Measurements from ENCODE around the gene EPAS1. TPM values are rescaled to one million over a fixed set of nuclear protein-coding genes. Genes with fewer than 3 reads are reported as not detected.

The EPAS1 gene
- total RNA-seq, 1 experiment from 2014 or later = 20.7 TPM

- no peak for DNase-seq (ENCODE audit: low spot score)
Observed at GRCh38 chr2:46435796-46436360, 138.7 kb downstream of the EPAS1 start.

Small RNAs within 50 kb of the gene (small RNA-seq; reads per million reads assigned to genes)
- gene RF00017 = not detected

Other genes starting within 250 kb of the EPAS1 start
- gene TMEM247, start 182.2 kb downstream of the EPAS1 start, total RNA-seq (2014; rRNA removed; shearing (Covaris generic)) = not detected in 2 replicates
- gene RHOQ, start 245.1 kb downstream of the EPAS1 start, total RNA-seq (2014; rRNA removed; shearing (Covaris generic)) = 8.4 and 8.5 TPM in 2 replicates
- gene ATP6V1E2, start 245.2 kb downstream of the EPAS1 start, total RNA-seq (2014; rRNA removed; shearing (Covaris generic)) = 0.83 and 1.3 TPM in 2 replicates

Data from HT-29 (cell line).